ENCODE data around the gene SETDB2. TPM values are rescaled to one million over a fixed set of nuclear protein-coding genes. Genes with fewer than 3 reads are reported as not detected.

Gene SETDB2
- polyA plus RNA-seq, 1 donor (not counting 4 experiments of a cell fraction or from before 2014, with no cell fraction given) = 5.6 TPM

DNA sequence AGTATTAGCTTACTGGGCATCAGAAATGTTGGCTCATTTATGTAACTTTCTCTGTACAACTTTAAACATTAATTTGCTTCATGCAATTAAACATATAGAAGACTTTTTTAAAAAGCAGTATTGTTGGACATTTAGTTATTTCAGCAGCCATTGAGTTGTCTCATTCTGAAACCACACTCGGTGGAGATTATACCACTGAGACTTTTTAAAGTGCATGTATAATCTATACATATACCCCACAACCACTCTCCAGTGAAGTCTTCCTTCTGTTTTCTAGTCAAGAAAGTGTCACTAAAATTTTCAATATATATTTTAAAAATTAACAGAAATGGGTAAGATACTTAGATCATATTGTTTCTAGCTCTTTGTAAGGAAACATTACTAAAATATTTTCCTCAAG lies 15.5 kb downstream of the SETDB2 start:
- Histone ChIP-seq H4K20me1 (ENCODE audit: control insufficient read depth, extremely low read depth, insufficient read depth, low read length) (no peaks in the 10 kb centered on the region), H3K4me2 (ENCODE audit: control insufficient read depth, extremely low read depth, insufficient read depth, low read depth, low read length) (no peak overlapping the region), H3K27me3 (ENCODE audit: control insufficient read depth, extremely low read depth, insufficient read depth, low read length) (no peaks in the 10 kb centered on the region), H2AFZ (ENCODE audit: control insufficient read depth, low read length) (no peak overlapping the region), H3K36me3 (ENCODE audit: control insufficient read depth in 2 of 2, extremely low read depth in 1 of 2, insufficient read depth in 2 of 2, low read length in 2 of 2) (peaks cover 0 to 6% of the 10 kb centered on the region in 2 experiments), H3K9ac (ENCODE audit: control insufficient read depth, extremely low read depth, insufficient read depth, low read length) (no peak overlapping the region), H3K4me3 (ENCODE audit: control insufficient read depth in 2 of 3, extremely low read depth in 1 of 3, insufficient read depth in 2 of 3, low read depth in 1 of 3, low read length in 3 of 3) (no peak overlapping the region), H3K9me3 (ENCODE audit: control insufficient read depth, low read depth, low read length) (no peaks in the 10 kb centered on the region), H3K27ac (ENCODE audit: control insufficient read depth, insufficient read depth, low read length) (no peak overlapping the region), H3K9me1 (ENCODE audit: control insufficient read depth, extremely low read depth, insufficient read depth, low read length) (no peaks in the 10 kb centered on the region), H3K4me1 (ENCODE audit: control insufficient read depth, extremely low read depth, insufficient read depth, low read length) (no peaks in the 10 kb centered on the region), H3K79me2 (ENCODE audit: control insufficient read depth, insufficient read depth, low read length) (no peaks in the 10 kb centered on the region)
- FAIRE-seq (no peak), DNase-seq (ENCODE audit: low read depth, low spot score) (no peak)
- dilution Hi-C loops (cut with MboI; ENCODE audit: extremely low pct_ligation_motif_present, low sequenced_read_pairs) = no loop called here
- TF ChIP-seq, protein P1, sequence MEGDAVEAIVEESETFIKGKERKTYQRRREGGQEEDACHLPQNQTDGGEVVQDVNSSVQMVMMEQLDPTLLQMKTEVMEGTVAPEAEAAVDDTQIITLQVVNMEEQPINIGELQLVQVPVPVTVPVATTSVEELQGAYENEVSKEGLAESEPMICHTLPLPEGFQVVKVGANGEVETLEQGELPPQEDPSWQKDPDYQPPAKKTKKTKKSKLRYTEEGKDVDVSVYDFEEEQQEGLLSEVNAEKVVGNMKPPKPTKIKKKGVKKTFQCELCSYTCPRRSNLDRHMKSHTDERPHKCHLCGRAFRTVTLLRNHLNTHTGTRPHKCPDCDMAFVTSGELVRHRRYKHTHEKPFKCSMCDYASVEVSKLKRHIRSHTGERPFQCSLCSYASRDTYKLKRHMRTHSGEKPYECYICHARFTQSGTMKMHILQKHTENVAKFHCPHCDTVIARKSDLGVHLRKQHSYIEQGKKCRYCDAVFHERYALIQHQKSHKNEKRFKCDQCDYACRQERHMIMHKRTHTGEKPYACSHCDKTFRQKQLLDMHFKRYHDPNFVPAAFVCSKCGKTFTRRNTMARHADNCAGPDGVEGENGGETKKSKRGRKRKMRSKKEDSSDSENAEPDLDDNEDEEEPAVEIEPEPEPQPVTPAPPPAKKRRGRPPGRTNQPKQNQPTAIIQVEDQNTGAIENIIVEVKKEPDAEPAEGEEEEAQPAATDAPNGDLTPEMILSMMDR (optimal IDR thresholded peaks at IDR 0.05 in 1 of 3, IDR thresholded peaks at IDR 0.05 in 1 of 3, conservative IDR thresholded peaks at IDR 0.05 in 1 of 3; ENCODE audit: extremely low read depth in 1 of 3, insufficient read depth in 2 of 3, low read length in 3 of 3) = no peak
- TF ChIP-seq EZH2 (IDR thresholded peaks at IDR 0.05; ENCODE audit: low read length) = no peak

DNA sequence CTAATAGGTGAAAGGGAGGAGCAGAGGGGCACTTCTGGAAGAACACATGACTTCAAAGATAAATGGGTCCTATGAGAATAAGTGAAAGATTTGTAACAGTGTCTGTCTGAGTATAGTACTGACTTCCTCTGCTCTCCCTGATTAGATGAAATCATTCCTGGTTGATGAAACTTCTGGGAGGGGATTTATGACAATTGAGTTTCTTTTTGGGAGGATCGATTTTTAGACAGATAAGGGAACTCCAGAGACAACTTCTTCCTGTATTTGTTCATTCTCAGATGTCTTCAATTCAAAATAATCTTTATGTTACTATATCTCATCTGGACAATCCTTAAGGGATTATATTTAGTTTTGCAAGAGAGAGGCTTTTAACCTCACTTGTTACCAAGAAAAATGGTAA lies 20.0 kb downstream of the SETDB2 start:
- Histone ChIP-seq H3K4me1 (ENCODE audit: control insufficient read depth, extremely low read depth, insufficient read depth, low read length) (no peaks in the 10 kb centered on the region), H3K36me3 (ENCODE audit: control insufficient read depth in 2 of 2, extremely low read depth in 1 of 2, insufficient read depth in 2 of 2, low read length in 2 of 2) (peaks cover 0 to 9% of the 10 kb centered on the region in 2 experiments), H3K27ac (ENCODE audit: control insufficient read depth, insufficient read depth, low read length) (no peak overlapping the region), H3K9ac (ENCODE audit: control insufficient read depth, extremely low read depth, insufficient read depth, low read length) (no peak overlapping the region), H3K27me3 (ENCODE audit: control insufficient read depth, extremely low read depth, insufficient read depth, low read length) (no peaks in the 10 kb centered on the region), H4K20me1 (ENCODE audit: control insufficient read depth, extremely low read depth, insufficient read depth, low read length) (no peaks in the 10 kb centered on the region), H3K9me3 (ENCODE audit: control insufficient read depth, low read depth, low read length) (no peaks in the 10 kb centered on the region), H3K4me2 (ENCODE audit: control insufficient read depth, extremely low read depth, insufficient read depth, low read depth, low read length) (no peak overlapping the region), H2AFZ (ENCODE audit: control insufficient read depth, low read length) (no peak overlapping the region), H3K4me3 (ENCODE audit: control insufficient read depth in 2 of 3, extremely low read depth in 1 of 3, insufficient read depth in 2 of 3, low read depth in 1 of 3, low read length in 3 of 3) (no peak overlapping the region), H3K79me2 (ENCODE audit: control insufficient read depth, insufficient read depth, low read length) (no peaks in the 10 kb centered on the region), H3K9me1 (ENCODE audit: control insufficient read depth, extremely low read depth, insufficient read depth, low read length) (no peaks in the 10 kb centered on the region)
- TF ChIP-seq, protein P1 (optimal IDR thresholded peaks at IDR 0.05 in 1 of 3, IDR thresholded peaks at IDR 0.05 in 1 of 3, conservative IDR thresholded peaks at IDR 0.05 in 1 of 3; ENCODE audit: extremely low read depth in 1 of 3, insufficient read depth in 2 of 3, low read length in 3 of 3) = no peak
- TF ChIP-seq EZH2 (IDR thresholded peaks at IDR 0.05; ENCODE audit: low read length) = no peak
- no peak for DNase-seq (ENCODE audit: low read depth, low spot score)
- dilution Hi-C loops (cut with MboI; ENCODE audit: extremely low pct_ligation_motif_present, low sequenced_read_pairs) = no loop called here
- no peak for FAIRE-seq

Measured in keratinocyte (primary cell).